SKM-1 (cell line): ENCODE data around the gene RNF187.
"Not testable (repeated sequence)": the region's sequence is repeated elsewhere in the genome, so short reads cannot be mapped to it uniquely, and the experiment has no call there.

Source experiments
- DNase-seq: peaks from one replicate; lab custom pipeline; 2025; ENCODE audit not compliant: unreplicated experiment; lab: John Stamatoyannopoulos, UW

The RNF187 gene

DNA sequence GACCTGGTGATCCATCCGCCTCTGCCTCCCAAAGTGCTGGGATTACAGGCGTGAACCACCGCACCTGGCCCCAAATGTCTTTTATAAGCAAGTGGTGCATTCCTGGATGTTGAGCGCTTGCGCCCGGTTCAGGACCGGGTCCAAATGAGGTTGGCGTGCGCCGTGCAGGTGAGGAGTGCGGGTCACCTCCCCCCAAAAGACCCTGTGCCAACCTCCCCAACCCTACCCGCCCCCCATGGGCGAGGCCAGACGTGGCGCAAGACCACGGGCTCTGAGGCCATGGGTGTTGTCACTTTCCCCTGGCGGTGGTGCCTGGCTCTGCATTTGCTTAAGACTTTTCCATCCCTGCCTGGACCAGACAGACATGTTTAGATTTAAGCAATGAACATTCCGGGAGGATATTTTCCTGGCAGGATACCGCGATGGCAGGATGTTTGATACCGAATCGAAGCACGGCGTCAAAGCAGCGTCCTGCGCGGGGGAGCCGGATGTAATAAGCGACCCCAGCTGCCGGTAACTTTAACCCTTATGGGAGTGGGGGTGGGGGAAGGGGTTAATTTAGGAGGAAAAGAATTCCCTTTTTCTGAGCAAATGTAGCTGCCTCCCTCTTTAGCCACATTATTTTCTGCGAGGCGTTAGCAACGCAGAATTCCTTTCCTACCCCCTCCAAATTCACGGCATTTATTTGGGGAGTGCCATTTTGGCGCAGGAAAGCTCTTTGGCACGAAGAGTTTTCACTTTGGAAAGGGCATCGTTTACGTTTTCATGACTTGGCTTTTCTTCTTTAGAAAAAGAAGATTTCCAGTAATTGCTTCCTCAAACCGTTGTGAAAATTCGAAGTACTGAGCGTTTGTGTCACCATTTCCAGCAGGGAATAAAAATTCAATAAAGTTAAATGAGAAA lies 27.8 kb upstream of the RNF187 start:
- peak; percentile 73 for DNase-seq

DNA sequence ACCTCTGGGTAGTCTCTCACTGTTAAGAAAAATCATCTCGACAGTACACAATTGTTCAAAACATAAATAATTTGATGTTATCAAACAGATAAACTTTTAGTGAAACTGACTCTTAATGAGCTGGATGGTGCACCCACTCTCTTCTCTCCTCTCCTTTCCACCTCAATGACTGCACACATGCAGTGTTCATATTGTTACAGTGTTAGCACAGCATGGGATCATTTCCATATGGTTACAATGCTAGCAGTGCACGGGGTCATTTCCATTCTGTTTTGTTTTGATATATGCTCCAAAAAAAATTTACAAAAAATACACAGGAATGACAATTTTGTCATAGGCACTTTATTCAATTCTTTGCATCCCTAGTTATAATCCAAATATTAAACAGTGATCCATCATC lies 26.4 kb upstream of the RNF187 start:
- no peak for DNase-seq

GRCh38 chr1:228462560-228462959 lies 24.6 kb upstream of the RNF187 start:
- DNase-seq = no peak

DNA sequence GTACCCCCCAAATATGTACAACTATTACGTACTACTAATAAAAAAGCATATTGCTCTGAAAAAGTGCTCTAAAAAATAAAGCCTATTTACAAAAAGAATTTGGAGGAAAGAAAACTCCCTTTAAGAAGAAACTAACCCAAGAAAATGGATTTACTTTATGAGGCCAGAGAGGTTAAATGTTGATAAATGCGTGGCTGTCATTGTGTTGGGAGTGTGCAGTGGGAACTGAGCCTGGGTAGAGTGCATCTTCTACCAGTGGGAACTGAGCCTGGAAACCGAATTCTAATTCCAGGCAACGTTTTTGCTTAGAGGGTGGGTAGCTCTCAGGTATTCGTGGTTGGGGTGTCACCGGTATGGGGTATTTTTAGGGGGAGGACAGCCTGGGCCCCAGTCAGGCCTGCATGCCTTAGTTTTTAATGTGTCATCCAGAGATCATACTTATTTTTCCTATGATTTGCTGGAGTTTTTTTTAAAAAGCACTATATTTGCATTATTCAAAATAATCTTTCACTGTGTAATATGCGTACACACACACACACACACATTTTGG lies 24.1 kb upstream of the RNF187 start:
- no peak for DNase-seq

GRCh38 chr1:228463559-228464455 lies 23.4 kb upstream of the RNF187 start:
- DNase-seq = peak; percentile 31

DNA sequence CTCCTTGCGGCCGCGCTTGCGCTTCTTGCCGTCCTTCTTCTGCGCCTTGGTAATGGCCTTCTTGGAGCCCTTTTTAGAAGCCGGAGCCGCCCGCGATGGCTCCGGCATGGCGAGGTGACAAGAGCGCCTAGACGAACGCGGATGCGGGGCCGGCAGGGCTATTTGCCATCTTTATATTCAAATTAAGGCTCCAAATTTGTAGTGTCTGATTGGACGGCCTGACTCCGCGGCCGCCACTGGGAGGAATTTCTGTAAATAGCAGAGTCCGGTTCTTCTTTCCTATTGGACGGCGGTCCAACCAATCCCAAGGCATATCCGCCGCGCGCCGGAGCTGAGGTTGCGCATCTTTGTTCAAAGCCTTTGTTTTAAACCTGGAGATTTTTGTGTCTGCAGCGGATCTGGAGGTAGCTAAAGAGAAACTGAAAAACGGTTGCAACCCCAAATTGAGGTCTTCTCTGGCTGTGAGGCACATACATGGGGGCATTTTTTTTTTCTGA lies 22.6 kb upstream of the RNF187 start:
- no peak for DNase-seq

- no peak for DNase-seq
Measured at GRCh38 chr1:228465141-228465540, 22.0 kb upstream of the RNF187 start.

- no peak for DNase-seq
Measured at GRCh38 chr1:228465571-228466146, 21.5 kb upstream of the RNF187 start.

DNA sequence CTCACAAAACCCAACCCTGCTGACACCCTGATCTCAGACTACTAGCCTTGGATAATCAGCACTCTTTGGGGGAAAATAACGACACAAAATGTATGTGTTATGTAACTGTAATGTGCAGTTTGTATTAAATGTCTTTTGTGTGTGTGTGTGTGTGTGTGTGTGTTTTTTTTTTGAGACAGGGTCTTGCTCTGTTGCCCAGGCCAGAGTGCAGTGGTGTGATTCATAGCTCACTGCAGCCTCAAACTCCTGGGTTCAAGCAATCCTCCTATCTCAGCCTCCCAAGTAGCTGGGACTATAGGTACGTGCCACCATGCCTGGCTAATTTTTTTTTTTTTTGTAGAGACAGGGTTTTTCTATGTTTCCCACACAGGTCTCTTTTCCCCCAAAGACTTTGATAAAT lies 19.0 kb upstream of the RNF187 start:
- DNase-seq = not testable (repeated sequence)

DNA sequence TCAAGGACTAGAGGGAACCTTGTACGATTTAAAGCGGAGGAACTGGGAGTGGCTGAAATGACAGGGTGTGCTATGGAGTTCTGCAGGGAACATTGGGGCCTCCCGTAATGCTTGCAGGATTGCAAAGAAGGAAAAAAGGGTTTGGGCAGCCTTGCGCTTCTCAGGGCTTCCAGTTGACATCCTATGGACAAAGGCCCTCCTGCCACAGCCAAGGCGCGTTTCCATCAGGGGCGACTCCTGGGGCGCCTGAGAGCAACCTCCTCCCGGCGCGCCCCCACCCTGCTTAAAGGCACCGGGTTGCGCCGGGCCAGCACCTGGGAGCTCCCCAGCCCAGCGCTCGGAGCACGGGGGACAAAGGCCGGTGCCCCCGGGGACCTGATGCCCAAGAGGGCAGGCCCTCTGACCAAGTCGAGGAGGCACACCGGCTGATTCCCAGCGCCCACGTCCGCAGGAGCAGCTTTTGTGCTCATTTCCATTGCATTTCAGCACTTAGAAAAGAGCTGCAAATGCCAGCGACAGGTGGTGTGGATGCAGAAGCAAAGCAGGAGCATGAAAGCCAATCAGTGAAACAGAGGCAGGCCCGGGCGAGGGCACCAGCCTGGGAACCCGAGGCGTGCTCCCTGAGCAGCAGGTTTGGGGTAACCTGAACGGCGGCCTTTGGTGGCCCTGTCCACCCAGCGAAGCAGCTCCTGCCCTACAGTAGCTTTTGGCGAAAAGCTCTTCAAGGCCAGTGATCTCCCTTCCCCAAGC lies 17.6 kb upstream of the RNF187 start:
- DNase-seq = no peak

- no peak for DNase-seq
Measured at GRCh38 chr1:228471154-228471761, 15.9 kb upstream of the RNF187 start.

- DNase-seq = peak; percentile 76
Measured at GRCh38 chr1:228471762-228472398, 15.3 kb upstream of the RNF187 start.

- no peak for DNase-seq
Measured at GRCh38 chr1:228472655-228473054, 14.5 kb upstream of the RNF187 start.

DNA sequence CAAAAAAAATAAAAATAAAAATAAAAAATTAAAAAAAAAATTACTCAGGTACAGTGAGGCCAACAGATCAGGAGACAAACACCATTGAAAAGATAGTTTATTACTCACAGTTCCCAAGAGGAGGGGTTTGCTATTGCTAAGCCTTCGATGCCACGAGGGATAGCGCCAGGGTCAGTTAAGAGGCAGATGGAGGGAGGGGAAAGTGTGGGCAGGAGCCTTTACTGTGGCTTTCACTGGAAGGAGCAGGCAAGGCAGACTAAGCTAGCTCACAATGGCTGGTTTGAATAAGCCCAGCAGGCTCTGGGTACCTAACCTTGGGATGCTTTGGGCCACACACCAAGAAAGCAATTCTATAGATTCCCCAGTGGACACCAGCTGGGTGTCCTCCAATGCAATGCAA lies 12.7 kb upstream of the RNF187 start:
- no peak for DNase-seq

GRCh38 chr1:228475812-228476211 lies 11.4 kb upstream of the RNF187 start:
- DNase-seq = no peak

GRCh38 chr1:228477263-228477662 lies 9.9 kb upstream of the RNF187 start:
- DNase-seq = no peak

DNA sequence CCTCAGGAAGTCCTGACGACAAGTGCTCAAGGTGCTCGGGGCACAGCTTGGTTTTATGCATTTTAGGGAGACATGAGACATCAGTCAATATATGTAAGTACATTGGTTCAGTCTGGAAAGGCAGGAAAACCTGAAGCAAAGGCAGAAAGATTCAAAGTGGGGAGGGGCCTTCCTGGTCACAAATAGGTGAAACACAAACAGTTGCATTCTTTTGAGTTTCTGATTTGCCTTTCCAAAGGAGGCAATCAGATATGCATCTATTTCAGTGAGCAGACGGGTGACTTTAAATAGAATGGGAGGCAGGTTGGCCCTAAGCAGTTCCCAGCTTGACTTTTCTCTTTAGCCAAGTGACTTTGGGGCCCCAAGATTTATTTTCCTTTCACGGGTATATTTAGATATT lies 8.9 kb upstream of the RNF187 start:
- DNase-seq = no peak

- DNase-seq = peak; percentile 54
Measured at GRCh38 chr1:228478912-228479711, 8.1 kb upstream of the RNF187 start.

GRCh38 chr1:228483789-228484188 lies 3.4 kb upstream of the RNF187 start:
- no peak for DNase-seq
